SJCRH30 (cell line): ENCODE measurements around the gene ABCC12. TPM values are rescaled to one million over a fixed set of nuclear protein-coding genes. Genes with fewer than 3 reads are reported as not detected.

Experiments used
- DNase-seq, 2 experiments: peaks; one replicate each; pipeline ENCODE4 v3.0.0-alpha.2; 2015 to 2020
- H3K27ac ChIP-seq: fragments of 250-450 bp; sonication (Bioruptor Pico); 2 replicates; pipeline ENCODE4 v1.5.1; 2020; ENCODE audit warnings: mild to moderate bottlenecking, moderate library complexity
- H3K27me3 ChIP-seq: fragments of 250-450 bp; sonication (Bioruptor Pico); 2 replicates; pipeline ENCODE4 v1.5.1; 2020; ENCODE audit warnings: mild to moderate bottlenecking, moderate library complexity
- H3K36me3 ChIP-seq: fragments of 250-450 bp; sonication (Bioruptor Pico); 2 replicates; pipeline ENCODE4 v1.5.1; 2020; ENCODE audit warnings: mild to moderate bottlenecking, moderate library complexity
- H3K4me1 ChIP-seq: fragments of 250-450 bp; sonication (Bioruptor Pico); 2 replicates; pipeline ENCODE4 v1.5.1; 2020; ENCODE audit warnings: mild to moderate bottlenecking, moderate library complexity
- H3K4me3 ChIP-seq: fragments of 250-450 bp; sonication (Bioruptor Pico); 2 replicates; pipeline ENCODE4 v1.5.1; 2020; ENCODE audit warnings: mild to moderate bottlenecking, moderate library complexity
- H3K9me3 ChIP-seq: fragments of 250-450 bp; sonication (Bioruptor Pico); replicated peaks from 2 replicates; pipeline ENCODE4 v1.5.1; 2020; ENCODE audit warnings: mild to moderate bottlenecking, moderate library complexity
- total RNA-seq: library from RNA; depleted of rRNA; stranded (reverse); fragments of >200 nt; shearing (Covaris generic); gene quantifications from 2 replicates; pipeline ENCODE4 v1.2.3, GENCODE V29; 2014; rRNA removed

Gene ABCC12
- total RNA-seq, 1 experiment from 2014 or later = not detected

- no peak overlapping the region for H3K4me3 ChIP-seq
- H3K36me3 ChIP-seq = no peaks in the 10 kb centered on the region
- no peaks in the 10 kb centered on the region for H3K9me3 ChIP-seq
- no peaks in the 10 kb centered on the region for H3K27me3 ChIP-seq
- H3K4me1 ChIP-seq = no peaks in the 10 kb centered on the region
- no peak for DNase-seq
- no peak overlapping the region for H3K27ac ChIP-seq
These were observed 44.8 kb downstream of the ABCC12 start for GRCh38 chr16:48110982-48111381.

GRCh38 chr16:48110000-48110399 is 45.8 kb downstream of the ABCC12 start:
- no peaks in the 10 kb centered on the region for H3K9me3 ChIP-seq
- no peaks in the 10 kb centered on the region for H3K4me1 ChIP-seq
- H3K27ac ChIP-seq = no peak overlapping the region
- no peak for DNase-seq
- no peak overlapping the region for H3K4me3 ChIP-seq
- no peaks in the 10 kb centered on the region for H3K27me3 ChIP-seq
- no peaks in the 10 kb centered on the region for H3K36me3 ChIP-seq

GRCh38 chr16:48109475-48109874 is 46.3 kb downstream of the ABCC12 start:
- Histone ChIP-seq H3K4me1 (no peaks in the 10 kb centered on the region), H3K4me3 (no peak overlapping the region), H3K36me3 (no peaks in the 10 kb centered on the region), H3K27ac (no peak overlapping the region), H3K27me3 (no peaks in the 10 kb centered on the region), H3K9me3 (no peaks in the 10 kb centered on the region)
- DNase-seq = no peak

GRCh38 chr16:48106446-48106845 is 49.3 kb downstream of the ABCC12 start:
- H3K27me3 ChIP-seq = no peaks in the 10 kb centered on the region
- H3K27ac ChIP-seq = no peak overlapping the region
- no peaks in the 10 kb centered on the region for H3K36me3 ChIP-seq
- H3K9me3 ChIP-seq = no peaks in the 10 kb centered on the region
- H3K4me1 ChIP-seq = no peaks in the 10 kb centered on the region
- no peak overlapping the region for H3K4me3 ChIP-seq
- no peak for DNase-seq

Other genes starting within 250 kb of the ABCC12 start
- gene LONP2, start 88.3 kb upstream of the ABCC12 start, total RNA-seq = 36.1 and 39.8 TPM in 2 replicates
- 0.12 TPM in 1 of 2 replicates, not detected in the other for gene ABCC11, start 91.5 kb upstream of the ABCC12 start, total RNA-seq
- gene SIAH1, start 229.4 kb upstream of the ABCC12 start, total RNA-seq = 36.8 and 41.3 TPM in 2 replicates